Skeletal muscle satellite cell (primary cell): ENCODE results near the gene OPCML.

Source experiments
- H3K27me3 ChIP-seq: 2 replicates; pipeline ENCODE4 v1.7.0; 2013; ENCODE audit warnings: low read length; ENCODE audit not compliant: control insufficient read depth, insufficient read depth
- H3K36me3 ChIP-seq: 2 replicates; pipeline ENCODE4 v1.7.0; 2013; ENCODE audit warnings: mild to moderate bottlenecking, control low read depth, low read length; ENCODE audit not compliant: insufficient read depth
- H3K4me1 ChIP-seq: 2 replicates; pipeline ENCODE4 v1.7.0; 2013; ENCODE audit warnings: low read length; ENCODE audit not compliant: control insufficient read depth, insufficient read depth
- H3K4me2 ChIP-seq: 2 replicates; pipeline ENCODE4 v1.7.0; 2013; ENCODE audit warnings: mild to moderate bottlenecking, low read length
- H3K4me3 ChIP-seq: 2 replicates; pipeline ENCODE4 v1.7.0; 2013; ENCODE audit warnings: low read length
- H3K9ac ChIP-seq: 2 replicates; pipeline ENCODE4 v1.7.0; 2013; ENCODE audit warnings: mild to moderate bottlenecking, low read depth, low read length, moderate library complexity
- H3K9me3 ChIP-seq: replicated peaks from 2 replicates; pipeline ENCODE4 v1.7.0; 2013; ENCODE audit warnings: mild to moderate bottlenecking, control low read depth, low read length

The OPCML gene

GRCh38 chr11:132908414-132908810 lies 623.9 kb downstream of the OPCML start:
- Histone ChIP-seq H3K4me1 (peaks cover 11% of the 10 kb centered on the region), H3K4me3 (no peak overlapping the region), H3K36me3 (no peaks in the 10 kb centered on the region), H3K9ac (no peak overlapping the region), H3K4me2 (no peak overlapping the region), H3K9me3 (no peaks in the 10 kb centered on the region), H3K27me3 (no peaks in the 10 kb centered on the region)

- Histone ChIP-seq H3K4me1 (peaks cover 11% of the 10 kb centered on the region), H3K36me3 (no peaks in the 10 kb centered on the region), H3K27me3 (no peaks in the 10 kb centered on the region), H3K9me3 (no peaks in the 10 kb centered on the region), H3K4me2 (no peak overlapping the region), H3K9ac (no peak overlapping the region), H3K4me3 (no peak overlapping the region)
These were observed 624.5 kb downstream of the OPCML start for GRCh38 chr11:132907651-132908413.

GRCh38 chr11:132904607-132905006 lies 627.7 kb downstream of the OPCML start:
- Histone ChIP-seq H3K36me3 (no peaks in the 10 kb centered on the region), H3K4me2 (no peak overlapping the region), H3K27me3 (no peaks in the 10 kb centered on the region), H3K4me3 (no peak overlapping the region), H3K9me3 (no peaks in the 10 kb centered on the region), H3K9ac (no peak overlapping the region), H3K4me1 (no peaks in the 10 kb centered on the region)

- Histone ChIP-seq H3K9ac (no peak overlapping the region), H3K9me3 (no peaks in the 10 kb centered on the region), H3K4me1 (no peaks in the 10 kb centered on the region), H3K4me2 (no peak overlapping the region), H3K4me3 (no peak overlapping the region), H3K27me3 (no peaks in the 10 kb centered on the region), H3K36me3 (no peaks in the 10 kb centered on the region)
These were observed 628.2 kb downstream of the OPCML start for GRCh38 chr11:132904091-132904490.

- H3K27me3 ChIP-seq = no peaks in the 10 kb centered on the region
- no peak overlapping the region for H3K4me2 ChIP-seq
- H3K9me3 ChIP-seq = no peaks in the 10 kb centered on the region
- no peaks in the 10 kb centered on the region for H3K4me1 ChIP-seq
- no peak overlapping the region for H3K9ac ChIP-seq
- H3K4me3 ChIP-seq = no peak overlapping the region
- no peaks in the 10 kb centered on the region for H3K36me3 ChIP-seq
These were observed 630.4 kb downstream of the OPCML start for GRCh38 chr11:132901638-132902471.

GRCh38 chr11:132898676-132899075 lies 633.6 kb downstream of the OPCML start:
- H3K36me3 ChIP-seq = no peaks in the 10 kb centered on the region
- H3K9me3 ChIP-seq = no peaks in the 10 kb centered on the region
- no peak overlapping the region for H3K4me3 ChIP-seq
- peaks cover 4% of the 10 kb centered on the region for H3K4me1 ChIP-seq
- no peak overlapping the region for H3K4me2 ChIP-seq
- no peak overlapping the region for H3K9ac ChIP-seq
- no peaks in the 10 kb centered on the region for H3K27me3 ChIP-seq

- Histone ChIP-seq H3K4me2 (no peak overlapping the region), H3K9ac (no peak overlapping the region), H3K36me3 (no peaks in the 10 kb centered on the region), H3K27me3 (no peaks in the 10 kb centered on the region), H3K9me3 (no peaks in the 10 kb centered on the region), H3K4me3 (no peak overlapping the region), H3K4me1 (peaks cover 4% of the 10 kb centered on the region)
These were observed 634.3 kb downstream of the OPCML start for GRCh38 chr11:132898021-132898420.

- H3K4me1 ChIP-seq = peaks cover 4% of the 10 kb centered on the region
- no peak overlapping the region for H3K9ac ChIP-seq
- no peaks in the 10 kb centered on the region for H3K27me3 ChIP-seq
- H3K9me3 ChIP-seq = no peaks in the 10 kb centered on the region
- no peak overlapping the region for H3K4me3 ChIP-seq
- no peaks in the 10 kb centered on the region for H3K36me3 ChIP-seq
- H3K4me2 ChIP-seq = no peak overlapping the region
These were observed 637.0 kb downstream of the OPCML start for GRCh38 chr11:132895340-132895739.

GRCh38 chr11:132894606-132895005 lies 637.7 kb downstream of the OPCML start:
- Histone ChIP-seq H3K4me3 (no peak overlapping the region), H3K4me2 (no peak overlapping the region), H3K4me1 (peaks cover 4% of the 10 kb centered on the region), H3K27me3 (no peaks in the 10 kb centered on the region), H3K9me3 (no peaks in the 10 kb centered on the region), H3K9ac (no peak overlapping the region), H3K36me3 (no peaks in the 10 kb centered on the region)

- H3K27me3 ChIP-seq = no peaks in the 10 kb centered on the region
- no peaks in the 10 kb centered on the region for H3K9me3 ChIP-seq
- H3K4me3 ChIP-seq = no peak overlapping the region
- no peak overlapping the region for H3K9ac ChIP-seq
- H3K36me3 ChIP-seq = no peaks in the 10 kb centered on the region
- H3K4me2 ChIP-seq = no peak overlapping the region
- H3K4me1 ChIP-seq = peaks cover 4% of the 10 kb centered on the region
These were observed 639.4 kb downstream of the OPCML start for GRCh38 chr11:132892876-132893275.

- no peak overlapping the region for H3K4me2 ChIP-seq
- no peaks in the 10 kb centered on the region for H3K27me3 ChIP-seq
- no peaks in the 10 kb centered on the region for H3K9me3 ChIP-seq
- no peak overlapping the region for H3K4me3 ChIP-seq
- H3K36me3 ChIP-seq = no peaks in the 10 kb centered on the region
- no peak overlapping the region for H3K9ac ChIP-seq
- peaks cover 8% of the 10 kb centered on the region for H3K4me1 ChIP-seq
These were observed 644.1 kb downstream of the OPCML start for GRCh38 chr11:132888226-132888625.
